Measurements from ENCODE around the gene SOX10. TPM values are rescaled to one million over a fixed set of nuclear protein-coding genes. Genes with fewer than 3 reads are reported as not detected.

The SOX10 gene
- total RNA-seq, 1 experiment from 2014 or later = not detected

GRCh38 chr22:38017939-38018885 is 33.9 kb upstream of the SOX10 start:
- Histone ChIP-seq H3K27ac (ENCODE audit: low read length) (no peak overlapping the region), H3K36me3 (ENCODE audit: insufficient read depth, low read length) (no peaks in the 10 kb centered on the region), H3K9me2 (replicated peaks; ENCODE audit: insufficient read depth, low read length) (no peaks in the 10 kb centered on the region), H4K20me1 (ENCODE audit: insufficient read depth, low read depth, low read length) (no peaks in the 10 kb centered on the region), H3K4me1 (ENCODE audit: low read length) (peaks cover 6% of the 10 kb centered on the region; the same call in 1 of the 2 replicates), H3K27me3 (ENCODE audit: low read length) (no peaks in the 10 kb centered on the region), H3K4me2 (ENCODE audit: low read depth, low read length, poor library complexity, severe bottlenecking) (no peak overlapping the region), H3K4me3 (ENCODE audit: low read length) (no peak overlapping the region), H3K9me3 (ENCODE audit: low read length) (no peaks in the 10 kb centered on the region), H2AFZ (ENCODE audit: low read length) (no peak overlapping the region), H3K9ac (ENCODE audit: low read length) (no peak overlapping the region), H3K79me2 (ENCODE audit: low read length) (no peaks in the 10 kb centered on the region)
- DNase-seq = no peak

- no peak for DNase-seq
- no peak overlapping the region for H3K27ac ChIP-seq (ENCODE audit: low read length)
- no peaks in the 10 kb centered on the region for H3K79me2 ChIP-seq (ENCODE audit: low read length)
- no peak overlapping the region for H3K4me2 ChIP-seq (ENCODE audit: low read depth, low read length, poor library complexity, severe bottlenecking)
- no peaks in the 10 kb centered on the region for H3K9me3 ChIP-seq (ENCODE audit: low read length)
- H4K20me1 ChIP-seq (ENCODE audit: insufficient read depth, low read depth, low read length) = no peaks in the 10 kb centered on the region
- no peaks in the 10 kb centered on the region for H3K9me2 ChIP-seq (replicated peaks; ENCODE audit: insufficient read depth, low read length)
- H3K4me3 ChIP-seq (ENCODE audit: low read length) = no peak overlapping the region
- no peaks in the 10 kb centered on the region for H3K36me3 ChIP-seq (ENCODE audit: insufficient read depth, low read length)
- H3K4me1 ChIP-seq (ENCODE audit: low read length) = peaks cover 6% of the 10 kb centered on the region; the same call in 1 of the 2 replicates
- H3K27me3 ChIP-seq (ENCODE audit: low read length) = no peaks in the 10 kb centered on the region
- H3K9ac ChIP-seq (ENCODE audit: low read length) = no peak overlapping the region
- H2AFZ ChIP-seq (ENCODE audit: low read length) = no peak overlapping the region
Measured at GRCh38 chr22:38017272-38017920, 33.0 kb upstream of the SOX10 start.

GRCh38 chr22:38016182-38017151 is 32.1 kb upstream of the SOX10 start:
- no peaks in the 10 kb centered on the region for H3K27me3 ChIP-seq (ENCODE audit: low read length)
- no peak overlapping the region for H3K9ac ChIP-seq (ENCODE audit: low read length)
- H3K79me2 ChIP-seq (ENCODE audit: low read length) = no peaks in the 10 kb centered on the region
- no peak overlapping the region for H3K4me2 ChIP-seq (ENCODE audit: low read depth, low read length, poor library complexity, severe bottlenecking)
- no peak overlapping the region for H2AFZ ChIP-seq (ENCODE audit: low read length)
- H3K36me3 ChIP-seq (ENCODE audit: insufficient read depth, low read length) = no peaks in the 10 kb centered on the region
- H3K27ac ChIP-seq (ENCODE audit: low read length) = no peak overlapping the region
- DNase-seq = no peak
- H3K9me3 ChIP-seq (ENCODE audit: low read length) = no peaks in the 10 kb centered on the region
- H4K20me1 ChIP-seq (ENCODE audit: insufficient read depth, low read depth, low read length) = no peaks in the 10 kb centered on the region
- peaks cover 6% of the 10 kb centered on the region; the same call in 1 of the 2 replicates for H3K4me1 ChIP-seq (ENCODE audit: low read length)
- H3K9me2 ChIP-seq (replicated peaks; ENCODE audit: insufficient read depth, low read length) = no peaks in the 10 kb centered on the region
- no peak overlapping the region for H3K4me3 ChIP-seq (ENCODE audit: low read length)

GRCh38 chr22:38014083-38014482 is 29.7 kb upstream of the SOX10 start:
- no peak overlapping the region for H3K4me2 ChIP-seq (ENCODE audit: low read depth, low read length, poor library complexity, severe bottlenecking)
- H3K4me1 ChIP-seq (ENCODE audit: low read length) = peaks cover 4% of the 10 kb centered on the region; the same call in 1 of the 2 replicates
- no peaks in the 10 kb centered on the region for H4K20me1 ChIP-seq (ENCODE audit: insufficient read depth, low read depth, low read length)
- H3K9me2 ChIP-seq (replicated peaks; ENCODE audit: insufficient read depth, low read length) = no peaks in the 10 kb centered on the region
- H3K27me3 ChIP-seq (ENCODE audit: low read length) = no peaks in the 10 kb centered on the region
- no peak for DNase-seq
- H3K9me3 ChIP-seq (ENCODE audit: low read length) = no peaks in the 10 kb centered on the region
- H3K9ac ChIP-seq (ENCODE audit: low read length) = no peak overlapping the region
- no peak overlapping the region for H3K4me3 ChIP-seq (ENCODE audit: low read length)
- H3K79me2 ChIP-seq (ENCODE audit: low read length) = no peaks in the 10 kb centered on the region
- no peak overlapping the region for H3K27ac ChIP-seq (ENCODE audit: low read length)
- H3K36me3 ChIP-seq (ENCODE audit: insufficient read depth, low read length) = no peaks in the 10 kb centered on the region
- H2AFZ ChIP-seq (ENCODE audit: low read length) = no peak overlapping the region

- no peaks in the 10 kb centered on the region for H3K9me2 ChIP-seq (replicated peaks; ENCODE audit: insufficient read depth, low read length)
- H3K27me3 ChIP-seq (ENCODE audit: low read length) = no peaks in the 10 kb centered on the region
- H3K27ac ChIP-seq (ENCODE audit: low read length) = no peak overlapping the region
- H2AFZ ChIP-seq (ENCODE audit: low read length) = no peak overlapping the region
- no peak overlapping the region for H3K4me3 ChIP-seq (ENCODE audit: low read length)
- H4K20me1 ChIP-seq (ENCODE audit: insufficient read depth, low read depth, low read length) = no peaks in the 10 kb centered on the region
- no peak overlapping the region for H3K9ac ChIP-seq (ENCODE audit: low read length)
- H3K4me1 ChIP-seq (ENCODE audit: low read length) = no peaks in the 10 kb centered on the region
- no peak overlapping the region for H3K4me2 ChIP-seq (ENCODE audit: low read depth, low read length, poor library complexity, severe bottlenecking)
- DNase-seq = no peak
- no peaks in the 10 kb centered on the region for H3K9me3 ChIP-seq (ENCODE audit: low read length)
- H3K79me2 ChIP-seq (ENCODE audit: low read length) = no peaks in the 10 kb centered on the region
- H3K36me3 ChIP-seq (ENCODE audit: insufficient read depth, low read length) = no peaks in the 10 kb centered on the region
Measured at GRCh38 chr22:38012604-38013072, 28.3 kb upstream of the SOX10 start.

GRCh38 chr22:38009000-38009806 is 24.8 kb upstream of the SOX10 start:
- H3K27me3 ChIP-seq (ENCODE audit: low read length) = no peaks in the 10 kb centered on the region
- no peak overlapping the region for H2AFZ ChIP-seq (ENCODE audit: low read length)
- no peak overlapping the region for H3K27ac ChIP-seq (ENCODE audit: low read length)
- no peaks in the 10 kb centered on the region for H3K36me3 ChIP-seq (ENCODE audit: insufficient read depth, low read length)
- no peaks in the 10 kb centered on the region for H3K79me2 ChIP-seq (ENCODE audit: low read length)
- H3K4me3 ChIP-seq (ENCODE audit: low read length) = no peak overlapping the region
- H3K9ac ChIP-seq (ENCODE audit: low read length) = no peak overlapping the region
- DNase-seq = no peak
- H3K9me3 ChIP-seq (ENCODE audit: low read length) = no peaks in the 10 kb centered on the region
- H3K4me1 ChIP-seq (ENCODE audit: low read length) = no peaks in the 10 kb centered on the region
- no peaks in the 10 kb centered on the region for H4K20me1 ChIP-seq (ENCODE audit: insufficient read depth, low read depth, low read length)
- H3K4me2 ChIP-seq (ENCODE audit: low read depth, low read length, poor library complexity, severe bottlenecking) = no peak overlapping the region
- H3K9me2 ChIP-seq (replicated peaks; ENCODE audit: insufficient read depth, low read length) = no peaks in the 10 kb centered on the region

- H3K4me2 ChIP-seq (ENCODE audit: low read depth, low read length, poor library complexity, severe bottlenecking) = no peak overlapping the region
- no peak for DNase-seq
- H4K20me1 ChIP-seq (ENCODE audit: insufficient read depth, low read depth, low read length) = no peaks in the 10 kb centered on the region
- no peak overlapping the region for H3K27ac ChIP-seq (ENCODE audit: low read length)
- no peak overlapping the region for H2AFZ ChIP-seq (ENCODE audit: low read length)
- no peaks in the 10 kb centered on the region for H3K27me3 ChIP-seq (ENCODE audit: low read length)
- H3K9me3 ChIP-seq (ENCODE audit: low read length) = no peaks in the 10 kb centered on the region
- no peak overlapping the region for H3K4me3 ChIP-seq (ENCODE audit: low read length)
- no peak overlapping the region for H3K9ac ChIP-seq (ENCODE audit: low read length)
- H3K79me2 ChIP-seq (ENCODE audit: low read length) = no peaks in the 10 kb centered on the region
- no peaks in the 10 kb centered on the region for H3K9me2 ChIP-seq (replicated peaks; ENCODE audit: insufficient read depth, low read length)
- H3K36me3 ChIP-seq (ENCODE audit: insufficient read depth, low read length) = no peaks in the 10 kb centered on the region
- H3K4me1 ChIP-seq (ENCODE audit: low read length) = no peaks in the 10 kb centered on the region
Measured at GRCh38 chr22:38007330-38007902, 23.1 kb upstream of the SOX10 start.

All from Karpas-422 (cell line).